Stimulated activated CD8-positive, alpha-beta memory T cell treated with anti-CD3 and anti-CD28 coated beads, Interleukin-12 subunit alpha, Interleukin-12 subunit beta, amount 100 ng/mL, for 24 hours (primary cell): ENCODE results near the gene KDR.

Source experiments
- DNase-seq: peaks from one replicate; pipeline ENCODE4 v3.0.0-alpha.2; 2020; ENCODE audit errors: extremely low read depth

KDR gene

DNA sequence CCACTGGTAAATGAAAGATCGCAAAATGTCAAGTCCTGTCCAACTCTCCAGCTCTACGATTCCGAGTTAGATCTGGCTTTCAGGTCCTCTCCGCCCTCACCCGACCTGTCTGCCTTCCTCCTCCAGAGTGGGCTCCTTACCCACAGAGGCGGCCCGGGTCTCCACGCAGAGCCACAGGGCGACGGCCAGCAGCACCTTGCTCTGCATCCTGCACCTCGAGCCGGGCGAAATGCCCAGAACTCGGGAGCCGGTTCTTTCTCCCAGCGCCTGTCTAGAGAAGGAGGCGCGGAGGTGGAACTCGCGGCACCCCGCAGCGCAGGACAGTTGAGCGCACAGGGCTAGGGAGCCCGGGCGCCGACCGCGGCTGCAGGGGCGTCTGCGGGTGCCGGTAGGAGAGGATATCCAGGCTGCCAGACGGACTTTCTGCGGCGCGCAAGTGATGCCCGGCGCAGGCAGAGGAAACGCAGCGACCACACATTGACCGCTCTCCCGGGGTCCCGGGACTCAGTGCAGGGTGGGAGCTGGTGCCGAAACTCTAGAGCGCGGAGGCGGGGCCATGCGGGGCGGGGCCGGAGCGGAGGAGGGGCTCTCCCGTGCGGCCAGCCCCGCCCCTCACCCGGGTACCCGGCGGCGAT is at the start of gene KDR:
KDR (minus strand) TSS at position 509 of the 635 bp plus-strand sequence; CDS start at position 207, 302 bp downstream.
- no peak for DNase-seq

DNA sequence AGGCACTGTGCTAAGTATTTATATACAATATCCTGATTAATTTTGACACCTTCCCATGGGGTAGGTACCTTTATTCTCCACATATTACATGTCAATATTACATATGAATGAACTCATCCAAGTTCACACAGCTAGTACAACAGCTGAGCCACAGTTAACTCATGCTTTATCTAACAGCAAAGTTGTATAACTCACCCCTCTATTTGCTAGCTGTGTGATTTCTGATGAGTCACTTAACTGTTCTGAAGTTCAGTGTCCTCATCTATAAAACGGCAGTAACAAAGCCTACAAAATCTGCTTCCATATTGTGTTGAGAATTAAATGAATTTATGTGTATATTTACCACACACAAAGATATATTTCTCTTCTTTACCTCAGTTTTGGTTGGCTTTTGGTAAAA is 48.2 kb upstream of the KDR start:
- no peak for DNase-seq

DNA sequence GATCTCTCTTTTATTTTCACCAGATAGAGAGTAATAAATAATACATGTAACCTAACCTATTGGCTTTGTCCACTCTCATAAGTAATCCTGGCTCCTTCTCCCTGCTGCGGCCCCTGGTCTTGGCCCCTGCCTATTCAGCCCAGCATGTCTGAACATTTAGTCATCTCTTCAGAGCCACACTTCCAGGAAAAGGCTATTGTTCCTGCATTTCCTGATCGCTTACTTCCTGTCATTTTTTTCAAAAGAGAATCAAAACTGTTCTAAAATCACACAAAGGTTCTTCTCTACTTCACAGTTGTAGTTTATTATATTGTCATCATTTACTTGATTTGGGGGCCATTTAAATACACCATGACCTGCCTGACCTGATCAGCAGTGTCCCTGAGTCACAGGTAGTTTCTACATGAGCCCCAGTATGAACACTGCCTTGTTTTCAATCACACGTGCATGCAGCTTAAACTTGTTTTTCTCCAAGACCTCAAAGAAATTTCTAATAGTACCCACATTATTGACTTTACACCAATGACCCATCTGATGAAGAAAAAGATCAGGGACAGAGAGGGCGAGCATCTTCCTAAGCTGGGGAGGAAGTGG is 47.4 kb upstream of the KDR start:
- no peak for DNase-seq

DNA sequence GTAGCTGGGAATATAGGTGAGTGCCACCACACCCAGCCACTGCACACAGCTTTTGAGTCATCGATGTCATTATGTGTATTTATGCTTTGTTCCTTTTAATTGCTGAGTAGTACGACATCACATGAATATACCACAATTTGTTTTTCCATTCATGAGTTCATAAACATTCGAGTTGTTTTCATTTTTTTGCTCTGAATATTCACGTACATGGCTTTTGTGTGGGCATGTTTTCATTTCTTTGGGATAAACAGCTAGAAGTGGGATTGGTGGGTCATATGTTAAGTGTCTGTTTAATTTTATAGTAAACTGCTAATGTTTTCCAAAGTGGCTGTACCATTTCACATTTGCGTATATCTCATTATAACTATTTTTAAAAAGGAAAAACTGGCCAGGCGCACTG is 45.1 kb upstream of the KDR start:
- DNase-seq: no peak

DNA sequence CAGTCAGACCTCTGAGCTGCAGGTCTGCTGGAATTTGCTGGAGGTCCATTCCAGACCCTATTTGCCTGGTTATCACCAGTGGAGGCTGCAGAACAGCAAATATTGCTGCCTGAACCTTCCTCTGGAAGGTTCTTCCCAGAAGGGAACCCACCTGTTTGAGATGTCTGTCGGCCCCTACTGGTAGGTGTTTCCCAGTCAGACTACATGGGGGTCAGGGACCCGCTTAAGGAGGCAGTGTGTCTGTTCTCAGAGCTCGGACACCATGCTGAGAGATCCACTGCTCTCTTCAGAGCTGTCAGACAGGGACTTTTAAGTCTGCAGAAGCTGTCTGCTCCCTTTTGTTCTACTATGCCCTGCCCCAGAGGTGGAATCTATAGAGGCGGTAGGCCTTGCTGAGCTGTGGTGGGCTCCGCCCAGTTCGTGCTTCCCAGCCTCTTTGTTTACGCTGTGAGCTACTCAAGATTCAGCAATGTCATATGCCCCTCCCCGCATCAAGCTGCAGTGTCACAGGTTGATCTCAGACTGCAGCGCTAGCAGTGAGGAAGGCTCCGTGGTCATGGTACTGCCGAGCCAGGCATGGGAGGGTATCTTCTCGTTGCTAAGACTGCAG is 44.1 kb upstream of the KDR start:
- no peak for DNase-seq

DNA sequence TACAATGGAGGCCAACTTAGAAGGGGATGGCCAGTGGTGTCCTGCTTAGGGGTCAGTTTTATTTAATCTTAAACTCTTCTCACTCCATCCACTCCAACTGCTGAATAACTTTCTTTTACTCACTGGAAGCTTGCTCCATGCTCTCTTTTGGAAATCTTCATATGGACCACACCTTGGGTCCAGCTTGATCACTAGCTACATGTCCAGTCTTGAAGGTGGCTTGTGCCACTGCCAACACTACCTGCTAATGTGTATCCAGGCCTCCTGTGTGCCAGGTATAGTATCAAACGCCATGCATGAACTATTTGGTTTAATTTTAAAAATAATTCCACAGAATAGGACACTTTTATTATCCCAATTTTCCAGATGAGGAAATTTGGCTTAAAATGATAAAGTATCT is 37.0 kb upstream of the KDR start:
- DNase-seq: no peak

DNA sequence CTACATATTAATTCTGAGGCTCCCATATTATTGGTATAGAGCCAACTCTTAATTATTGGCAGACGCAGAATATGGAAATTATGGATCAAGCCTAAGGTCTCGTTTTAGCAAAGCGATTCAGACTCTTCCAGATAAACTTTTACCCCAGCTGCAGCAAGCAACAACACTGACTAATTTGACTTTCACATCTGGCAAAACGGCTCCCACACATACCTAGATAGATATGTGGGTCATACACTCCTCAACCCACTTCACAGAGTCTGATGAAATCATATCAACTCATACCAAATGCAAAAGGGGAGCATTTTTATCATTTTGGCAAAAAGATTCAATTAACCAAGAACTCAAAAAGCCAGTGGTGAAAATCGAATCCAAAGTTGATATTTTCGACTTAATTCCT is 36.3 kb upstream of the KDR start:
- DNase-seq: no peak

DNA sequence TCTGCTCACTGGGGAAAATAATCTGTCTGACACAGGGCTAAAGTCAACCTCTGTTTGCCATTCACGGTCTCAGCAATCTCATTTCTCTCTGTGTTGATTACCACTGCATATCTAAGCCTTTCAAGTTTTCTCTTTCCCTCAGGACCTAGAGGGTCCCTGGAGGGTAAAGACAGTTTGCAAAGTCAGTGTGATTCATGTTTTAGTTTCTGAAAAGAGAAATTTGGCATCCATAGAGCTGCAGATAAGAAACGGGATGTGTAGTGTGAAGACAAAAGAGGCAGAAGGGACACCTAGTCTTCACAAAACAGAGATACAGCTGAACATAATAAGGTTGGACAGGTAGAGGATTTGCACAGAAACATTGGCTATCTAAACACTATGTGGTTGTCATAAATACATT is 34.5 kb upstream of the KDR start:
- no peak for DNase-seq

DNA sequence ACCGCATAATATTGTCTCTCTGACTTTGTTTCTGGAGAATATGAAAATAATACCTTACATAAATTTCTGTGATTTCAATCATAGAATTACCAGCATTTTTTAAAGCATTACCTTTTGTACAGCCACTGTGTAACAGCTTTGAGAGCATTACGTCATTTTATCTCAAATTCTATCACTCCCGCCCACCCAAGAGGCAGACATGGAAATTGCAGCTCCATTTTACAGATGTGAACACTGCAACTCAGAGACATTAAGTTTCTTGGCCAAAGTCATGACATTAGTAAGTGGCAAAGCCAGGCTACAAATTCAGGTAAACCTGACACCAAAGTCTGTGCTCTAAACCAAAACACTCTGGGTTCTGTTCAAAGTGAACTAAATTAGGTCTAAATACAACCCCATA is 33.6 kb upstream of the KDR start:
- no peak for DNase-seq

DNA sequence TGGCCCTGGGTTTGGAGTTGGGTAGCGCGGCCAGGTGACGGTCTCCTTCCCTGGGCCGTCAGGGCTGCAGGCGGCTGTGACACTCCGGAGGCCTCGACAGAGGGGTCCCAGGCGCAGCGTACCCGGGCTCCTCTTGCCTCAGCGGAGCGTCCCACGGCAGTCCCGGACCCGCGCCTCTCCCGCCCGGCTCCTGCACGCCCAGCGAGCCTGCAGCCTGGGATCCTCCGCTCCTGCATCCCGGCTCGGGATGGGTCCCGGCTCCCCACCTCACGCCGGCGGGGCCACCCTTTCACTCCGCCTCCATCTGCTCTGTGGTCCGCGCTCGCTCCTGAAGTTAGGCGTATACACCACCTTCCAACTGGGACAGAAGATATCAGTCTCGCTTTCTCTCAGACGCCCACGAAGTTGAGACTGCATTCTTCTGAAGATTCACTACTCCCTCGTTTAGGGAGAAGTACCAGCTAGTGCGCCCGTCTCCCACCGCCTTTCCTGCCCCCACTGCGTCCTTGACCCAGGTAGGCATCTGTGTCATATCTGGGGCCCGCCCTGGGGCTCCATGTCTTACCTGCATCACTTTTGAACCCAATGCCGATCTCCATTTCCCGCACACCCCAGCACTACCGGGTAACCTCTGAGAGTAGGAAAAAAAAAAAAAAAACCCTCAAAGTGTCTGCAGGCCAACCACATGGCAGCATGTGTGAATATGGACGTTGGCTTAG is 32.3 kb upstream of the KDR start:
- no peak for DNase-seq

DNA sequence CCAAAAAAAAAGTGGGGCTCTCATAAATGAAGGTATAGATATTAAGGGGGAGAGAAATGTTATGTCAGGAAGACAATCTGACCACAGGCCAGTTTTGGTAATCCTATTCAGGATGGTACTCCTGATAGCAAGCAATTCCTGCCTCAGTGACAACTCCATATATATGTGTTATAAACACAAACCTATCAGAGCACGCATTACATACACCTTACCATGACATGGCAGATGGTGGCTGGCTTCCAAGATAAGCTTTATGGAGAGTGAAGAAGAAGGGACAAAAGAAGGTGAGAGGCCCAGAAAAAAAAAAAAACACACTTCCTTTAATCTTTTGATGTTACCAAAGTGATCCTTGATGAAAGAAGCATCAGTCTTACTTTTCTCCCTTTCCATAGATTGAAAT is 29.5 kb upstream of the KDR start:
- no peak for DNase-seq

DNA sequence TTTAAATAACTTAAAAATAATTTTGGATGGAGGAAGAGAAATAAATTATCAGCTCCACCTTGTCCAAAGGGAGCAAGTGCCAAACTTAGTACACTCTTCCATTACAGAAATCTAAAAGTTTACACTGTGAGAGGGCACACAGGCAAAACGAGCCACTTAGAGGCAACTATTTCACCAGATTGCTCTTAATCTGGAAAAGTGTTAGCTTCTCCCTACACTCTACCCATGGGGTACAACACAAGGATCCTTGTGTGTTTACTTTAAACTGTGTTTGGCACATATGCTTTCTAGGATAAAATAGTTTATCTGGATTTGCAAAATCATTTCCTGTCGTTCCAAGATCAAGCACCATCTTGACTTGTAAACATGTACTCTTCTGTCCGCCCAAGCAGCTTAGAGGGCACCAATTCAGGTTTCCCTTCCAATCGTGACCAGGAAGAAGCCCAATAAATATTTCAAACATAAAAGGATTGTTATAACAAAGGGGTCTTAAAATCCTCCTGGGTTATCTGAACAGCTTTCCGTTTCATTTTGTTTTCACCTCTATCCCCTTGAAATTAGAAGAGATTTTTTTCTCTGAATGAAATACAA is 29.0 kb upstream of the KDR start:
- no peak for DNase-seq

DNA sequence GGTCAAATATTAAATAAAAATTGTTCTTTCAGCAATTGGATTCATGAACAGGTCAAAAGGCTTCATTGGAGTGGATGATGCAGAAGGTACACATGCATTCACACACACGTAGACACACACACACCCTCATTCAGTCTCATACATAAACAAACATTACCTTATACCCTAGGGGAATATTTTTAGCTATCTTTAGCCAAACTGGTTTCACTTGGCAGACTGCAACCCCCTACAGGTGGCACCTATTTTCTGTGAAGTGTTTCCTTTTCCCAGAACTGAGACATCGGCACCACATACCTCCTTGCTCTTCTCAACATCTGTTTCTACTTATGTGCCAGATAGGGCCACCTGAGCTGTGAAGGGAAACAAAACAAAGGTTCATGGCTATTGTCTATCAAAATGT is 18.5 kb upstream of the KDR start:
- DNase-seq: no peak

DNA sequence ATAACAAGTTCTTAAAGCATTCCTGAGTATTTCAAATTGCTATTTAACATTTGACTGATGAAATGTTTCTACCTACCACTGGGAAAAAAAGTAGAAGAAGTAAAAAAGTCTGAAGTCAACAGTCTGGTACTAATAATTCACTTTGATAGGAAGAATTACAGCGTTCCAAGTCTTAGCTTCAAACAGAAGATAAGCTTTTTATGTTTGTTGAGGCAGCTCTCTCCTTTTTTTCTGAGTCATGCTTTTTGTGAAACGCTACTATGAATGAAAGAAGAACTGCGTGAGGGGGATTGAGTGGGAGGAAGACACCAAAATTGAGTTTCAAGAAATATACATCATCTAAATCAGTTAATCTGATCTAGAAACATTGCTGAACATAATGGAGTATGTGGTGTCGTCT is 13.0 kb upstream of the KDR start:
- no peak for DNase-seq

DNA sequence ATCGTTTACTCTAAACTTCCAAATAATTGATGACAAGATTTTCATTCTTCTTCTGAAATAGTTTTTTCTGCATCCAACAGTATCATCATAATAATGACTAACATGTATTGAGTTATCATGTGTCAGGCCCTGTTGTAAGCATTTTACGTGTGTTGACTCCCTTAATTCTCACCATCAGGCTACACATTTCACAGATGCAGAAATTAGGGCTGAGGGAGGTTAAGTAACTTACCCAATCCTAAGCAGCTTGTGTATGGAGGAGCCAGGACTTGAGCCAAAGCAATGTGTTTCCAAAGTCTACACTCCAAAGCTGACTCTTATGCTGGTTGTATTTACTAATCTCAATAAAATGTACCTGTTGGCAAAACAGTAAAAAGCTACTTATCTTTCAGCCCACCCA is 11.2 kb upstream of the KDR start:
- DNase-seq: no peak

DNA sequence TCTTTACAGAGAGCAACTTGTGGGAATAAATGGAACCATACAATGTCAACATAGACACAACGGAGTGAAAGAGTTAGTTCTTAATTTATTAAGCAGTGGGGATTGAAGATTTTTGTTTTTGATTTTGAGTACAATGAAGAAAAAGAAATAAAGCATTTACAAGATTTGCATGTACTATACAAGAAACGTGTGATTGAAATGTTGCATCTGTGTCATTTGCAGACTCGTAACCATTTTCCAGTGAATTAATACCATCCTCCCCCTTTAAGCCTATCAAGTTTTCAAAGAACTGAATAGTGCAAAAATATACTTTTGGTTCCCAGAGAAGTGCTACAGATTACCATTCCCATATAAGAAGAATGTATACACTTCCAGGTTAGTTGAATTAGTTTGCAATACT is 8.6 kb upstream of the KDR start:
- DNase-seq: no peak

DNA sequence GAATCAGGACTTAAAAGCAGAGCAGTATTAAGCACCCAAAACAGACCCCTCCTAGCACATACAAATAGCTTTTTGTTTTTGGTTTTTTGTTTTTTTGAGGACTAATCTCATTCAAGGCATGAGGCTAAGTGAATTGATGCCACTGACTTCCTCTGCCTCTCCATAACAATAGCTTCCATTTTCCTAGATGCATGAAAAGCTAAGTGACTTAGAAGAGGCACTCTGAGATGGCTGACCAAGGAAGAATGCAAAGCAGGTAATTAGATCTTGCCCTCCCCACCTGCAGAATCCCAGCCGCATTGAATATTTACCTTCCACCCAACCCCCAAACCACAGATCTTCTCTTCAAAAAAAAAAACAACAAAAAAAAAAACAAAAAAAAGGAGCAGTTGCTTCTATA is 7.4 kb upstream of the KDR start:
- no peak for DNase-seq

DNA sequence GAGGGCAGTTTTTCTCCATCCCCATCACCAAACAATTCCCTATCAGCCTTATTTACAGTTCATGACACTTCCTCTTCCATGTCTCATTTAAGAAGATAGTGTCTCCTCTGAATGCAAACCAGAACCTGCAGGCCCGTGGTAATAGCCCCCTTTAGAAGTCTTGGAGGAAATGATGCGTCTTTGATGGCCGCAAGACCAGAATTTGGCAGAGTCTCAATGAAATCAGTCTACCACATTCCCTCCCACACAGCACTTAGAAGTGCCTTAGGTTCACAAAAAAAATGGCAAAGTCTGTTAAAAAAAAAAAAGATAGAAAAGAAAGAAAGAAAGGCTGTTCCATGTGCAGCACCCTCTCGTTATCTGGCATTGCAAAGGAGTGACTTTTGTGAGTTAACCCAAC is 2.1 kb upstream of the KDR start:
- DNase-seq: no peak

DNA sequence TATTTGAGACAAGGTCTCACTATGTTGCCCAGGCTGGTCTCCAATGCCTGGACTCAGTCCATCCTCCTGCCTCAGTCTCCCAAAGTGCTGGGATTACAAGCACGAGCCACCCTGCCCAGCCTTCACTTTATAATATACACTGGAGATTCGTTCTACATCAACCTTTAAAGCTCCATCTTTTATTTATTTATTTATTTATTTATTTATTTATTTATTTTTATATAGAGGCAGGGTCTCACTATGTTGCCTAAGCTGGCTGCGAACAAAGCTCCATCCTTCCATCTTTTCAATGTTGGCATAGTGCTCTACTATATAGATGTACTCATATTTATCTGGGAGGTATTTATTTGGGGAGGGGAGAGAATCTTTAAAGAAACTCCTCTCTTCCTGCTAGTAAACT is 1.7 kb upstream of the KDR start:
- no peak for DNase-seq

DNA sequence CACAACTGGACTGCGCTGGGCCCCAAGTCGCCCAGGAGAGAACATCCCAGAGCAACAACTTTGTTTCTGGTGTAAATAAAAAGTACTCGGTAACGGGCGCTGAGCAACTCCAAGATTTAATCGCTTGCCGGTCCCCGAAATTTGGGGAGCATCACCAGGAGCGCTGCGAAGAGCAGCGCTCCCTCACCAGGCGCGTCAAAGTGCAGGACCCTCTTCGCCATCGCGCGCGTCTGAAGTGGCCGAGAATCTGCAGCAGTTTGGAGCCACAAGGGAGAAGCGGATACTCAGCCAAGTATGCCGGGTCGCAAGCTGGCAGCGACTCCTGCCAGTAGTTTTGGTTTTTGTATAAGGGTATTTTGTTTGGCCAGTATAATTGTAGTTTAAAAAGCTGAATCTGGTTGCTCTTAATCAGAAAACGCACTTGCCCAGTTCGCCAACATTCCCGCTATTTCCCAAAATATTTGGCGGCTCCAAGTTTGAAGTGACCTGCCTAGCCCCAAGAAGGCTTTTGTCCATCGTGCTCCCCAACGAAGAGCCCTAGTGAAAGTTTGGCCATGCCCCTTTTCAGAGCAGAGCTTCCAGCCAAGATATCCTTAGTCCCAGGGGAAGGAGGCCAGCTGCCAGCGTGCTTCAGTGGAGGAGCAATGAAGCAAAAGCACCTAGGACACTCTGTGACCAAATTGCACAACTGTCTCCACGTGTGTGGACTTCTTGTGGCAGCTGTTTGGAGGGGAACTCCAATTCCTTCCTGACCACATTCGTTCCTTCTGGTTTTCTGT is 557 bp upstream of the KDR start:
- no peak for DNase-seq

DNA sequence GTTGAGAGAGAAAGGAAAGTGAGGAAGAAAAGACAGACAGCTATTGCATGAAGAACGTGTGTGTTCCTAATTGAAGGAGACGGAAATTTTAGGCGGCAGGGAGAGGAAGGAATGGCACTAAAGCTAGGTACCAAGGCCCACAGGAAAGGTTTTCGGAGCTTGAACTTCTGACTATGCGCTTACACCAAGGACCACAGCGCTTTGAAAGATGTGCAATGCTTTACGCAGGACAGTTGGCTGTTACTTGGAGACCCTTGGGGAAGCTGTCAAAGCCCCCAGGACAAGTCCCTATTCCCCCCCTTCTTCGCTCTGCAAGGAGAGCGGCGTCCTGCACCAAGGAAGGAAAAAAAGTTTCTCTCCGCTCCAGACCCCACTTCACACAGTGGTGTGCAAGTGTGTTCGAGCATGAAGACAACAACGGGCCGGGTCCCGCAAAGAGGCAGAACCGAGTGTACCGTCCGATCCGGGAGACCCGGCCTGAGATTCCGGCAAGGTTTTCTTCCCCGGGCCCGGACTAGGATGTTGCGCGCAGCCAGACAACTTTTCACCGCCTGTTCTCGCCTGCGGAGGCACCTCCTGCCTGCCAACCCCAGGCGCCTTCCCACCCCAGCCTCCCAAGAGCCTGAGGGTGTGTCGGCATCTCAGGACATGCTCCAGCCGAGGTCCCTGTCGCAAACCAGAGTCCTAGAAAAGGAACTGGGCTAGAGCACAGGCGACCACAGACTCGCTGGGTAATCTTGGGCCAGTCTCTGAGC is 896 bp downstream of the KDR start:
- no peak for DNase-seq
